NCI-H460 (cell line): ENCODE results near the gene TCF20. TPM values are rescaled to one million over a fixed set of nuclear protein-coding genes. Genes with fewer than 3 reads are reported as not detected.

Source experiments
- total RNA-seq: library from RNA; depleted of rRNA; stranded (reverse); fragments of >200 nt; shearing (Covaris generic); gene quantifications from 2 replicates; pipeline ENCODE4 v1.2.3, GENCODE V29; 2014; rRNA removed

The TCF20 gene
- total RNA-seq, 1 experiment from 2014 or later, result 21.1 TPM

Other genes with a start within 250 kb of the TCF20 start
- gene NAGA, start 199.8 kb downstream of the TCF20 start, total RNA-seq, result 28.0 and 29.5 TPM in 2 replicates
- gene PHETA2, start 196.4 kb downstream of the TCF20 start, total RNA-seq, result 1.5 and 1.8 TPM in 2 replicates
- 10.4 and 16.7 TPM in 2 replicates for gene SMDT1, start 191.0 kb downstream of the TCF20 start, total RNA-seq
- 68.2 and 73.3 TPM in 2 replicates for gene NDUFA6, start 179.9 kb downstream of the TCF20 start, total RNA-seq
- 0.17 and 0.59 TPM in 2 replicates for gene CYP2D6, start 139.8 kb downstream of the TCF20 start, total RNA-seq
- gene NFAM1, start 161.8 kb upstream of the TCF20 start, total RNA-seq, result not detected in 2 replicates
- gene RRP7A, start 249.1 kb upstream of the TCF20 start, total RNA-seq, result 16.8 and 20.3 TPM in 2 replicates